ENCODE results near the gene FAM171A1. TPM values are rescaled to one million over a fixed set of nuclear protein-coding genes. Genes with fewer than 3 reads are reported as not detected.
"Not testable (repeated sequence)": the region's sequence is repeated elsewhere in the genome, so short reads cannot be mapped to it uniquely, and the experiment has no call there.

The FAM171A1 gene
- total RNA-seq, 1 donor from 2014 or later, result 28.8 TPM

DNA sequence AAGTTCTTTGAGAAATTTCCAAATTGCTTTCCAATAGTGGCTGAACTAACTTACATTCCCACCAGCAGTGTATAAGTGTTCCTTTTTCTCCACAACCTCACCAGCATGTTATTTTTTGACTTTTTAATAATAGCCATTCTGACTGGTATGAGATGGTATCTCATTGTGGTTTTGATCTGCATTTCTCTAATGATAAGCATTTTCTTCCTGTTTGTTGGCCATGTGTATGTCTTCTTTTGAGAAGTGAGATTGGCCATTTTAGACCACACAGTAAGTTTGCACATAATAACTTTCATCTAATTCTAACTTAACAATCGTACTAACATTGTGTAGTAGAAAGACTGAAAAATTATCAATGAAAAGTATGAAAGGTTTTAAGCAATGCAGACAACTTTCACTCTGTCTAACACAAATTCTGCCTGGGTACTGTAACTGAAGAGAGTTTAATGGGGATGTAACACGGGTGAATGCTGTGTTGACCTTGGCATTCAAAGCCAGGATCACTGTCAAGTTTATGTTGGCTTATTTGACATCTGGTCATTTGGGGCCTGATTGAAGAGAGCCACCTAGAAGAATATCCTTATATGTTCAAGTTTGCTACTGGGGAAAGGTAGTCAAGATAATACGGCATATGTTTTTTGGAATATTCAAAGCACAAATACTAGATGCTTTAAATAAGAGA is 50.4 kb downstream of the FAM171A1 start:
- DNase-seq (ENCODE audit: low read depth, low spot score), result no peak

- DNase-seq (ENCODE audit: low read depth, low spot score), result no peak
These were observed 51.0 kb downstream of the FAM171A1 start for GRCh38 chr10:15320118-15320517.

DNA sequence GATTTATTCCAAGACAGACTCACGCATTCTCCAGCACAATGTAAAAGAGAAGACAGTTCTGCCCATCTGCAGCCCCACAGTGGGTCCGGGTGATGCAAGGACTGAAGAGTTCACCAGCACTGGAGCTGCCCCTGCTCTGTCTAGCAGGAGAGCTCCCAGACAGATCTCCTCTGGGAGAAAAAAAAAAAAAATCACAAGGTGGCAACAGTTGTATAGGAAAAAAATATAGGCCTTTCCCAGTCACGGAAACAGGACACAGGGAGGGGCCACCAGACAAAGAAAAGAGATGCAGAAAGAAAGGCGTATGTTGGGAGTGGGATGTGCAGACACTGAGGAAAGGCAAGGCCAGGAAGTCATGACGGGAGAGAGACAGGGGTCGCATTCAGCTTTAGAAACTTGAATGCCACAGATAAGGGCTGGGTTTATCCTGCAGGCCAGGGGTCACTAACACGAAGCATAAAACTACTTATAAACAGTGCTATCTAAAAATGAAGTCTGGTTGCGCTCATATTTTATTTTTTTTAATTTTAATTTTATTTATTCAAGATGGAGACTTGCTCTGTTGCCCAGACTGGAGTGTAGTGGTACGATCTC is 54.1 kb downstream of the FAM171A1 start:
- DNase-seq (ENCODE audit: low read depth, low spot score), result no peak

DNA sequence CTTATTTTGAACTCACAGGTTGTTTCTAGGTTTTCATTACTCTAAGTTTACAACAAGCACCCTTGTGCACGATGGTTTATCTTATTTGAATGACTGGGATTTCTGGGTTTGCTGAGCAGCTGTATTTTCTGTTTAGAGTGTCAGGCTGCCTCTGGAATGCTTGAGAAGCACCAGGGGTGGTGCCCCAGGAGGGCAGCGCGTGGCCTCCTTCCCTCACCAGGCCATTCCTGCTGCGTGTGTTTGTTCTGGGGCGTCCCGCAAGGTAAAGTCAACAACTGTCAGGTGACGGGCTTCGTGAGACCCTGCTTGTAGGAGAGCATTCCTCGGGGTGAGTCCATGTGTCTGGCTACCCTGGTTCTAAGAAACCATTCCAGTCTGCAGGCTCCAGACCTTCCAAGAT is 54.9 kb downstream of the FAM171A1 start:
- no peak for DNase-seq (ENCODE audit: low read depth, low spot score)

- no peak for DNase-seq (ENCODE audit: low read depth, low spot score)
These were observed 55.8 kb downstream of the FAM171A1 start for GRCh38 chr10:15315286-15315685.

GRCh38 chr10:15314482-15315045 is 56.5 kb downstream of the FAM171A1 start:
- no peak for DNase-seq (ENCODE audit: low read depth, low spot score)

DNA sequence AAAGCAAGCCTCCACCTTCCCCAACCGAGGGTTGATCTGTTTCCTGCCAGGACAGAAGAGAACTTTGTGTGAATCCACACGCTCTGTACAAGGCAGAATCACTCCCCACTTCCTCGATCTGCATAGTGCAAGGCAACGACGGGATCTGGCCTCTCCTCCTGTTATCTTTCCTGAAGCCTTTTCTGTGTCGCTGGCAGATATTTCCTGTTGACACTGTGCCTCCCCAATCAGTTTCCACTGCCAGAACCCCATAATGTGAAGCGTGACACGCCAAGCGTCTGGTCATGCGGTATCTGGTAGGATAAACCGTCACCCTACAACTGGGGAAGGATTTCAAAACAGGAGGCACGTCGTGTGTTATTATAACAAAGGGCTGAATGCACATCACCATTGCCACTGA is 57.2 kb downstream of the FAM171A1 start:
- peak; percentile 17 for DNase-seq (ENCODE audit: low read depth, low spot score)

- no peak for DNase-seq (ENCODE audit: low read depth, low spot score)
These were observed 58.0 kb downstream of the FAM171A1 start for GRCh38 chr10:15313047-15313446.

- no peak for DNase-seq (ENCODE audit: low read depth, low spot score)
These were observed 59.4 kb downstream of the FAM171A1 start for GRCh38 chr10:15311569-15312280.

GRCh38 chr10:15310776-15311568 is 60.1 kb downstream of the FAM171A1 start:
- DNase-seq (ENCODE audit: low read depth, low spot score), result no peak

DNA sequence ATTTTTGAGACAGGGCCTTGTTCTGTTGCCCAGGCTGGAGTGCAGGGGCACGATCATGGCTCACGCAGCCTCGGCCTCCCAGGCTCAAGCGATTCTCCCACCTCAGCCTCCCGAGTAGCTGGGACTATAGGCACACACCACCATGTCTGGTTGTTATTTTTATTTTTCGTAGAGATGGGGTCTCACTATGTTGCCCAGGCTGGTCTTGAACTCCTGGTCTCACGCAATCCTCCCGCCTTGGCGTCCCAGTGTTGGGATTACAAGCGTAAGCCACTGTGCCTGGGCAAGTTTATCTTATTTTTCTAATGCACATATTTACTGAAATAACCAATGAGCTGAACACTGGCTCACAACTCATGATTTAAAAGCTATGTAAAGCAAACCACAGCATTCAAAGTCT is 61.9 kb downstream of the FAM171A1 start:
- DNase-seq (ENCODE audit: low read depth, low spot score), result no peak

GRCh38 chr10:15306735-15307280 is 64.3 kb downstream of the FAM171A1 start:
- no peak for DNase-seq (ENCODE audit: low read depth, low spot score)

- DNase-seq (ENCODE audit: low read depth, low spot score), result no peak
These were observed 65.5 kb downstream of the FAM171A1 start for GRCh38 chr10:15305634-15306033.

DNA sequence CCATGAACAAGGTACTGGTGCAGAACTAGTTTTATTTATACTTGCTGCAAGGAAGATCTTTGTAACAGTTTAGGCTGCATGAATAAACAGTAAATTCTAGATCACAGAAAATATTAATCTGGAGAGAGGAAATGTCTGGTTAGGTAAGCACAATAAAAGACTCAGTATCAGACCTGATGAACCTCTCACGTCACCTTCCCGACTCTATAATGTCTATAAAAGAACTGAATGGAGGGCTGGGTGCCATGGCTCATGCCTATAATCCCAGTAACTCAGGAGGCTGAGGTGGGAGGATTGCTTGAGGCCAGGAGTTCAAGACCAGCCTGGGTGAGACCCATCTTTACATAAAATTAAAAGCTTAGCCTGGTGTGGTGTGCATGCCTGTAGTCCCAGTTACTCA is 65.9 kb downstream of the FAM171A1 start:
- no peak for DNase-seq (ENCODE audit: low read depth, low spot score)

DNA sequence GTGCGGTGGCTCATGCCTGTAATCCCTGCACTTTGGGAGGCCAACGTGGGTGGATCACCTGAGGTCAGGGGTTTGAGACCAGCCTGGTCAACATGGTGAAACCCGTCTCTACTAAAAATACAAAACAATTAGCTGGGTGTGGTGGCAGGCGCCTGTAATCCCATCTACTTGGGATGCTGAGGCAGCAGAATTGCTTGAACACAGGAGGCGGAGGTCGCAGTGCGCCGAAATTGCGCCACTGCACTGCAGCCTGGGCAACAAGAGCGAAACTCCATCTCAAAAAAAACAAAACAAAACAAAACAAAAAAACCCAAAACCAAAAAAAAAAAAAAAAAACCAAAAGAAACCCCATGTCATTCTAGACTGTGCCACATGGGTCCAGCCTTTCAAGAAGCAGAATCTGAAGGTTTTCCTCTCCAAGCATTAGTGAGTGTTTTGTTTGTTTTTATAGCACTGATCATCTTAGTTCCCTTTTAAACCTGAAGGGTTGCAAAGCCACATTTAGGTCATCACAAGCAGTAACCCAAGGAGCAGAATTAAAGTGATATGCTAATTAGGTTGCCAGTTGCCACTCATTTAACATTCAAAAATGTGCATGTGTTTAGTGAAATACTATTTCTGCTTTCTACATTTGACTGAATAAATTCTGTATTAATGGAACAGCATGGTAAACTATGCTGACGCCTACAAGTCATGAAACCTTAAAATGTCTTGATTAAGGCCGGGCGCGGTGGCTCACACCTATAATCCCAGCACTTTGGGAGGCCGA is 68.7 kb downstream of the FAM171A1 start:
- not testable (repeated sequence) for DNase-seq (ENCODE audit: low read depth, low spot score)

GRCh38 chr10:15300697-15301096 is 70.4 kb downstream of the FAM171A1 start:
- DNase-seq (ENCODE audit: low read depth, low spot score), result no peak

DNA sequence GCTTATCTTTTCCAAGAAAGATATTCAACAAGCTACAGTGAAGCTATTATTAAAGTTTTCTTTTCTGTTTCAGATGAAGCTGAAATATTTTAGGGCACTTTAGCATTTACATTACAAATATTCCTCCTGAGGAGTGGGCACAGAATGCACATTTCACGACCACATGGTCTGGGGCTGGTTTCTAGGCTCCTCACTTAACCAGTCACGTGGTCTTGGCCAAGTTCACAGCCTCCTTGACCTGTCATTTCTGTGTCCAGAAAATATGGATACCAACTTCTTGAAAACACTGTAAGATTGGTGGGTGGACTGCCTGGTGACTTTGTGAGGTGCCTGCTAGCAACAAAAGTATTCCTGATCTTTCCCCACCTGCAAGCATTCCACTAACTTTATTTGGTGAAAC is 70.9 kb downstream of the FAM171A1 start:
- DNase-seq (ENCODE audit: low read depth, low spot score), result no peak

GRCh38 chr10:15296701-15297100 is 74.4 kb downstream of the FAM171A1 start:
- DNase-seq (ENCODE audit: low read depth, low spot score), result no peak

GRCh38 chr10:15295537-15296325 is 75.4 kb downstream of the FAM171A1 start:
- DNase-seq (ENCODE audit: low read depth, low spot score), result no peak

Data from pulmonary artery endothelial cell (primary cell).